Heart left ventricle (tissue), 13 donors: ENCODE data around the gene KCNJ12.

Experiments used
- POLR2A ChIP-seq, 2 donors: fragments of 450-650 bp; IDR thresholded peaks; one replicate each; pipeline ENCODE4 v1.6.1; 2017; ENCODE audit warnings: antibody characterized with exemption in 2 of 2, mild to moderate bottlenecking in 2 of 2, moderate library complexity in 2 of 2
- TF ChIP-seq, protein P1 (sequence below), 12 donors: fragments of 200-600 bp; sonication (generic) in 4 of 12; IDR thresholded peaks; one replicate each; pipeline versions ENCODE4 v1.5.0 to v1.8.0; 2018 to 2022; ENCODE audit warnings: antibody characterized with exemption in 12 of 12, mild to moderate bottlenecking in 5 of 12
- donor health status: ischemic (EF 13 %, LVEDD 7.1; RV severe dilation, severe dysfunction).
- donor health status: DM: no; HTN: yes; CAD: no.
- donor health status: DM: no; HTN: no; CAD: no.
- donor health status: ischemic (EF 25% LVEDD 6.9; RV normal size, moderate dysfunction).
- donor health status: ischemic (EF 25% LVEDD 5.7; RV mildly dilated, moderate dysfunction).
- donor health status: ischemic (EF 35%, LVEDD 5.7; RV mildly dilated, moderate dysfunction).
- donor health status: nonischemic (EF 11% LVEDD 7.7; RV severe dilation, severe dysfunction).
- donor health status: DM: yes; HTN: yes; CAD: no.
- donor health status: PGD.
- donor health status: ischemic (EF 29% LVEDD 5.4; RV normal size, mild dysfunction).
- donor health status: nonischemic (EF 23%, LVEDD 6.1; RV moderate dilation, normal function).

DNA sequence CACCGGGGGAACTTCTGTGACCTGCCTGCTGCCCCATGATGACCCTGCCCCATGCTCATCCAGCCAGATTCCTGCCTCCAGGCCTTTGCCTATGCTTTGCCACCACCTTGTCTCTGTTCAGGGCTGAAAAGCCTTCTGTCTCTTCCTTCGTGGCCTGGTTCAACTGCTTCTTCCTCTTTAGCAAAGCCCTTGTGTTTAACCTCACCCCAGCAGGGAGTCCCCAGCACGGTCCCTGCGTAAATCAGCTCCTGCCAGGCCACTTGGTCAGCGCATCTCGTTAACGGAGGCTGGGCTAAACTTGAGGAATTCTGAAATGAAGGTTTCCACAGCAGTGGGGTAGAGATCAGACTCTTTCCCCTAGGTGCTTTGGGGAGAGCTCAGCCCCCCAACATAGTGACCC, 16.1 kb upstream of the KCNJ12 start:
- no peak for TF ChIP-seq POLR2A (IDR thresholded peaks at IDR 0.05)
- TF ChIP-seq, protein P1, sequence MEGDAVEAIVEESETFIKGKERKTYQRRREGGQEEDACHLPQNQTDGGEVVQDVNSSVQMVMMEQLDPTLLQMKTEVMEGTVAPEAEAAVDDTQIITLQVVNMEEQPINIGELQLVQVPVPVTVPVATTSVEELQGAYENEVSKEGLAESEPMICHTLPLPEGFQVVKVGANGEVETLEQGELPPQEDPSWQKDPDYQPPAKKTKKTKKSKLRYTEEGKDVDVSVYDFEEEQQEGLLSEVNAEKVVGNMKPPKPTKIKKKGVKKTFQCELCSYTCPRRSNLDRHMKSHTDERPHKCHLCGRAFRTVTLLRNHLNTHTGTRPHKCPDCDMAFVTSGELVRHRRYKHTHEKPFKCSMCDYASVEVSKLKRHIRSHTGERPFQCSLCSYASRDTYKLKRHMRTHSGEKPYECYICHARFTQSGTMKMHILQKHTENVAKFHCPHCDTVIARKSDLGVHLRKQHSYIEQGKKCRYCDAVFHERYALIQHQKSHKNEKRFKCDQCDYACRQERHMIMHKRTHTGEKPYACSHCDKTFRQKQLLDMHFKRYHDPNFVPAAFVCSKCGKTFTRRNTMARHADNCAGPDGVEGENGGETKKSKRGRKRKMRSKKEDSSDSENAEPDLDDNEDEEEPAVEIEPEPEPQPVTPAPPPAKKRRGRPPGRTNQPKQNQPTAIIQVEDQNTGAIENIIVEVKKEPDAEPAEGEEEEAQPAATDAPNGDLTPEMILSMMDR (IDR thresholded peaks at IDR 0.05): no peak
